H1 (cell line): ENCODE results near the gene OR10H5. TPM values are rescaled to one million over a fixed set of nuclear protein-coding genes. Genes with fewer than 3 reads are reported as not detected.

Experiments used
- CTCF ChIA-PET: fragments of 300-600 bp; sonication (Branson Sonifier 250); formaldehyde crosslinking; loops from one replicate; lab custom pipeline; 2021; ENCODE audit not compliant: partially characterized antibody; lab: Charles Lee
- POLR2A ChIA-PET: fragments of 300-600 bp; sonication (Branson Sonifier 250); formaldehyde crosslinking; loops from one replicate; lab custom pipeline; 2021; ENCODE audit warnings: inconsistent platforms; ENCODE audit not compliant: partially characterized antibody; lab: Charles Lee
- DNase-seq, 2 experiments: peaks; one replicate each; pipeline versions ENCODE4 v3.0.0 to v3.0.0-alpha.2; 2010 to 2022; ENCODE audit warnings: low spot score in 2 of 2, low read depth in 1 of 2, mixed read lengths in 1 of 2
- FAIRE-seq: peaks from 2 replicates; lab custom pipeline; 2011; peaks lifted over from hg19 to GRCh38; lab: Jason Lieb, UNC
- H2AFZ ChIP-seq: 2 replicates; pipeline ENCODE4 v1.8.1; 2012; ENCODE audit warnings: low read length, inconsistent platforms
- H2AK5ac ChIP-seq: 2 replicates; pipeline ENCODE4 v1.6.1; 2013; ENCODE audit warnings: low read depth, low read length
- H2BK120ac ChIP-seq: replicated peaks from 2 replicates; pipeline ENCODE3; 2013; ENCODE audit warnings: low read depth, low read length, inconsistent platforms
- H2BK12ac ChIP-seq: 2 replicates; pipeline ENCODE4 v1.6.1; 2013; ENCODE audit warnings: low read depth, low read length
- H2BK15ac ChIP-seq: 2 replicates; pipeline ENCODE4 v1.6.1; 2013; ENCODE audit warnings: low read length
- H2BK20ac ChIP-seq: 2 replicates; pipeline ENCODE4 v1.6.1; 2013; ENCODE audit warnings: low read length
- H2BK5ac ChIP-seq: 2 replicates; pipeline ENCODE4 v1.6.1; 2013; ENCODE audit warnings: low read depth, low read length
- H3K14ac ChIP-seq: 2 replicates; pipeline ENCODE4 v1.6.1; 2013; ENCODE audit warnings: inconsistent platforms; ENCODE audit not compliant: insufficient read length
- H3K18ac ChIP-seq: 2 replicates; pipeline ENCODE4 v1.6.1; 2013; ENCODE audit warnings: low read length; ENCODE audit errors: extremely low read depth
- H3K23ac ChIP-seq: 2 replicates; pipeline ENCODE4 v1.6.1; 2013; ENCODE audit warnings: inconsistent platforms; ENCODE audit not compliant: insufficient read length
- H3K23me2 ChIP-seq: 2 replicates; pipeline ENCODE4 v1.6.1; 2013; ENCODE audit warnings: low read depth, low read length
- H3K27ac ChIP-seq: 2 replicates; pipeline ENCODE4 v1.6.1; 2011; ENCODE audit warnings: low read depth, low read length, inconsistent platforms
- H3K27me3 ChIP-seq, 4 experiments: replicated peaks in 1 of 4; 1 replicate in 1 of 4; 2 replicates in 3 of 4; pipeline versions ENCODE4 v1.6.1 to v1.8.1; 2011 to 2013; ENCODE audit warnings: low read length in 3 of 4, mild to moderate bottlenecking in 3 of 4, inconsistent platforms in 2 of 4, mixed read lengths in 2 of 4, moderate library complexity in 1 of 4; ENCODE audit not compliant: control insufficient read depth in 3 of 4, insufficient read depth in 3 of 4; ENCODE audit errors: extremely low read depth in 1 of 4
- H3K36me3 ChIP-seq, 4 experiments: 2 replicates each; pipeline versions ENCODE4 v1.6.1 to v1.8.1; 2011 to 2013; ENCODE audit warnings: mild to moderate bottlenecking in 4 of 4, low read length in 3 of 4, moderate library complexity in 2 of 4, control low read depth in 1 of 4, inconsistent platforms in 1 of 4; ENCODE audit not compliant: insufficient read depth in 4 of 4, control insufficient read depth in 2 of 4
- H3K4ac ChIP-seq: replicated peaks from 2 replicates; pipeline ENCODE3; 2013; ENCODE audit warnings: low read length, low read depth, mixed read lengths, inconsistent platforms; ENCODE audit not compliant: insufficient read length
- H3K4me1 ChIP-seq, 4 experiments: replicated peaks in 1 of 4; 1 replicate in 1 of 4; 2 replicates in 3 of 4; pipeline versions ENCODE4 v1.6.1 to v1.8.1; 2011 to 2013; ENCODE audit warnings: low read length in 3 of 4, inconsistent platforms in 2 of 4, mixed read lengths in 1 of 4; ENCODE audit not compliant: insufficient read depth in 4 of 4, control insufficient read depth in 3 of 4
- H3K4me2 ChIP-seq, 2 experiments: 2 replicates each; pipeline versions ENCODE4 v1.6.1 to v1.8.1; 2011 to 2013; ENCODE audit warnings: low read depth in 2 of 2, low read length in 2 of 2, control low read depth in 1 of 2, inconsistent platforms in 1 of 2, mild to moderate bottlenecking in 1 of 2; ENCODE audit not compliant: insufficient read depth in 1 of 2
- H3K4me3 ChIP-seq, 4 experiments: fragments of 200-600, 300-600 bp in 1 of 4; sonication (generic), shearing (Covaris generic), sonication (Bioruptor Twin) in 1 of 4; 2 replicates each; pipeline versions ENCODE4 v1.5.1 to v1.8.1; 2011 to 2016; ENCODE audit warnings: low read length in 4 of 4, low read depth in 3 of 4, control low read depth in 2 of 4, inconsistent platforms in 2 of 4, mild to moderate bottlenecking in 2 of 4, mixed read lengths in 1 of 4, moderate library complexity in 1 of 4; ENCODE audit not compliant: insufficient read depth in 2 of 4; ENCODE audit errors: extremely low read depth in 1 of 4
- H3K56ac ChIP-seq: replicated peaks from 2 replicates; pipeline ENCODE3; 2013; ENCODE audit warnings: low read depth, mild to moderate bottlenecking, mixed read lengths, low read length, inconsistent platforms; ENCODE audit not compliant: insufficient read length
- H3K79me1 ChIP-seq: 2 replicates; pipeline ENCODE4 v1.6.1; 2013; ENCODE audit warnings: low read depth, low read length, control low read depth
- H3K79me2 ChIP-seq, 2 experiments: 2 replicates each; pipeline versions ENCODE4 v1.6.1 to v1.8.1; 2012 to 2013; ENCODE audit warnings: low read length in 2 of 2, mild to moderate bottlenecking in 2 of 2, inconsistent platforms in 1 of 2; ENCODE audit not compliant: insufficient read depth in 2 of 2, control insufficient read depth in 1 of 2
- H3K9ac ChIP-seq, 4 experiments: replicated peaks in 1 of 4; 1 replicate in 1 of 4; 2 replicates in 3 of 4; pipeline versions ENCODE4 v1.6.1 to v1.8.1; 2011 to 2013; ENCODE audit warnings: low read depth in 3 of 4, low read length in 3 of 4, control low read depth in 2 of 4, mild to moderate bottlenecking in 2 of 4, moderate library complexity in 2 of 4, inconsistent platforms in 1 of 4; ENCODE audit errors: extremely low read depth in 1 of 4
- H3K9me3 ChIP-seq, 2 experiments: 2 replicates each; pipeline versions ENCODE4 v1.6.1 to v1.8.1; 2012 to 2013; ENCODE audit warnings: mild to moderate bottlenecking in 2 of 2, moderate library complexity in 2 of 2, control low read depth in 1 of 2, inconsistent platforms in 1 of 2, low read depth in 1 of 2, low read length in 1 of 2, mixed read lengths in 1 of 2; ENCODE audit not compliant: insufficient read depth in 2 of 2
- H4K20me1 ChIP-seq, 2 experiments: replicated peaks in 1 of 2; 2 replicates each; pipeline versions ENCODE3 to v1.8.1; 2011 to 2013; ENCODE audit warnings: inconsistent platforms in 2 of 2, low read length in 2 of 2, mild to moderate bottlenecking in 1 of 2; ENCODE audit not compliant: insufficient read depth in 2 of 2, control insufficient read depth in 1 of 2
- H4K5ac ChIP-seq: 2 replicates; pipeline ENCODE4 v1.6.1; 2013; ENCODE audit warnings: low read length, low read depth, mixed read lengths, inconsistent platforms; ENCODE audit not compliant: insufficient read length
- H4K8ac ChIP-seq: 2 replicates; pipeline ENCODE4 v1.8.0; 2013; ENCODE audit warnings: mild to moderate bottlenecking, moderate library complexity, low read length, inconsistent platforms; ENCODE audit not compliant: insufficient read depth; ENCODE audit errors: extremely low read depth
- H4K91ac ChIP-seq: replicated peaks from 2 replicates; pipeline ENCODE3; 2013; ENCODE audit warnings: low read length, mixed read lengths, inconsistent platforms; ENCODE audit not compliant: insufficient read length
- ASH2L ChIP-seq: fragments of 200-600, 300-600 bp; sonication (generic); IDR thresholded peaks from one replicate; pipeline ENCODE4 v1.7.1; 2017; ENCODE audit warnings: low read length
- ATF2 ChIP-seq: IDR thresholded peaks from 2 replicates; pipeline ENCODE4 v1.6.1; 2012; ENCODE audit warnings: low read length, inconsistent platforms
- CBX8 ChIP-seq: fragments of 300-800, 300-1000 bp; sonication (generic); IDR thresholded peaks from 2 replicates; pipeline ENCODE4 v1.7.1; 2016; ENCODE audit warnings: low read depth, low read length, borderline replicate concordance
- CHD2 ChIP-seq: IDR thresholded peaks from 2 replicates; pipeline ENCODE4 v1.6.1; 2012; ENCODE audit warnings: low read length, improper control_type of control experiment
- EP300 ChIP-seq, 2 experiments: IDR thresholded peaks; 1 replicate in 1 of 2; 2 replicates in 1 of 2; pipeline ENCODE4 v1.6.1; 2011 to 2012; ENCODE audit warnings: low read depth in 2 of 2, low read length in 2 of 2, mild to moderate bottlenecking in 2 of 2, borderline replicate concordance in 1 of 2, inconsistent platforms in 1 of 2, moderate library complexity in 1 of 2
- HDAC6 ChIP-seq: IDR thresholded peaks from one replicate; pipeline ENCODE4 v1.7.1; 2012; ENCODE audit warnings: low read depth, mild to moderate bottlenecking, inconsistent platforms, low read length, moderate library complexity
- POU5F1 ChIP-seq: IDR thresholded peaks from 2 replicates; pipeline ENCODE4 v1.6.1; 2011; ENCODE audit warnings: low read depth, mild to moderate bottlenecking, low read length, moderate library complexity
- RFX5 ChIP-seq: IDR thresholded peaks from 2 replicates; pipeline ENCODE4 v1.6.1; 2011; ENCODE audit warnings: low read depth, low read length, improper control_type of control experiment, borderline replicate concordance
- SAP30 ChIP-seq: fragments of 300-600 bp; sonication (generic); IDR thresholded peaks from 2 replicates; pipeline ENCODE4 v1.7.1; 2012; ENCODE audit warnings: low read length, moderate library complexity, mild to moderate bottlenecking, inconsistent platforms; ENCODE audit not compliant: insufficient read depth, insufficient replicate concordance
- USF2 ChIP-seq: IDR thresholded peaks from 2 replicates; pipeline ENCODE4 v1.6.1; 2011; ENCODE audit warnings: low read length, improper control_type of control experiment
- WGBS, 2 experiments: shearing (Covaris generic) in 1 of 2; methylation state at CpG; one replicate each; pipeline versions ENCODE4 v1.1.6 to v1.1.7; 2013 to 2015; ENCODE audit warnings: low lambda C conversion rate in 2 of 2, mixed read lengths in 2 of 2, inconsistent platforms in 1 of 2, low coverage in 1 of 2, missing lambda C conversion rate in 1 of 2; ENCODE audit not compliant: insufficient replicate concordance in 2 of 2, insufficient coverage in 1 of 2, insufficient read length in 1 of 2; ENCODE audit errors: extremely low coverage in 1 of 2, missing lambda C conversion rate in 1 of 2; 5-methylcytosine and 5-hydroxymethylcytosine counted together
- polyA plus RNA-seq, 7 experiments: library from polyadenylated mRNA; depleted of rRNA in 3 of 7; stranded (reverse) in 5 of 7; unstranded in 2 of 7; fragments of >200 nt in 5 of 7; fragments of 200-250 nt in 2 of 7; gene quantifications; 1 replicate in 5 of 7; 2 replicates in 1 of 7; 4 replicates in 1 of 7; pipeline versions ENCODE4 v1.2.1 to v1.2.3, GENCODE V29; 2011 to 2013; ENCODE audit warnings: missing spikeins in 2 of 7, mixed read lengths in 2 of 7
- total RNA-seq: library from RNA; stranded (reverse); fragmentation: NEBNext Ultra II Directional; extraction: Animal tissue kit (Norgen Biotek cat#: 25700); gene quantifications from 2 replicates; pipeline ENCODE4 v1.2.1, GENCODE V29; 2021

The OR10H5 gene
- total and polyA plus RNA-seq, 2 of the 8 experiments (the other 6 are each of a cell fraction or from before 2014, with no cell fraction given): not detected

GRCh38 chr19:15837221-15837731 lies 49.8 kb downstream of the OR10H5 start:
- H4K20me1 ChIP-seq: no peaks in the 10 kb centered on the region
- no peak overlapping the region for H3K4ac ChIP-seq
- H3K23ac ChIP-seq: no peak overlapping the region
- H3K36me3 ChIP-seq: 0 out of 8 replicates have a peak, but pooled peaks cover 0 to 4% (median 0%) of the 10 kb centered on the region in 4 experiments
- no peak overlapping the region for H2BK120ac ChIP-seq
- DNase-seq: no peak
- H3K9me3 ChIP-seq: peaks cover 59 to 81% of the 10 kb centered on the region in 2 experiments
- H3K79me2 ChIP-seq: no peaks in the 10 kb centered on the region
- H2BK15ac ChIP-seq: no peak overlapping the region
- no peak overlapping the region for H3K9ac ChIP-seq
- H2BK12ac ChIP-seq: no peak overlapping the region
- no peaks in the 10 kb centered on the region for H3K4me1 ChIP-seq
- H4K91ac ChIP-seq: no peak overlapping the region
- H2BK20ac ChIP-seq: no peak overlapping the region
- no peak overlapping the region for H2AFZ ChIP-seq
- FAIRE-seq: no peak
- no peak overlapping the region for H2BK5ac ChIP-seq
- POLR2A ChIA-PET: no interaction called here
- H3K4me3 ChIP-seq: no peak overlapping the region
- WGBS, 2 experiments: 84% methylated on average over 9 of the region's 9 CpGs; no CpG with 5 or more reads in 1 of the 2 experiments
- H3K27me3 ChIP-seq: no peaks in the 10 kb centered on the region
- H3K4me2 ChIP-seq: no peak overlapping the region
- no peak overlapping the region for H3K18ac ChIP-seq
- H3K79me1 ChIP-seq: no peaks in the 10 kb centered on the region
- CTCF ChIA-PET: no interaction called here
- no peak overlapping the region for H2AK5ac ChIP-seq
- H3K23me2 ChIP-seq: no peaks in the 10 kb centered on the region
- no peak overlapping the region for H3K14ac ChIP-seq
- H4K8ac ChIP-seq: no peak overlapping the region
- H3K56ac ChIP-seq: no peak overlapping the region
- H4K5ac ChIP-seq: no peak overlapping the region
- no peak overlapping the region for H3K27ac ChIP-seq
- TF ChIP-seq RFX5 (no peak), CBX8 (no peak), ASH2L (no peak), SAP30 (no peak), EP300 (IDR thresholded peaks at IDR 0.05; ENCODE audit: borderline replicate concordance in 1 of 2, low read depth in 2 of 2, low read length in 2 of 2) (no peak), ATF2 (no peak), USF2 (no peak), CHD2 (no peak), POU5F1 (no peak), HDAC6 (no peak)
